Mesenchymal stem cell (in vitro differentiated cells and primary cell): ENCODE data around the gene ATP5F1A.
"Not testable (repeated sequence)": the region's sequence is repeated elsewhere in the genome, so short reads cannot be mapped to it uniquely, and the experiment has no call there.

ENCODE experiments used
- DNase-seq: peaks from one replicate; pipeline ENCODE4 v3.0.0-alpha.2; 2013
- H2AFZ ChIP-seq: one replicate; pipeline ENCODE4 v1.6.1; 2013; ENCODE audit warnings: low read depth, mild to moderate bottlenecking, control low read depth, inconsistent platforms, low read length, moderate library complexity
- H2AK5ac ChIP-seq: 2 replicates; pipeline ENCODE4 v1.6.1; 2013; ENCODE audit warnings: low read length, moderate library complexity, mild to moderate bottlenecking, inconsistent platforms; ENCODE audit not compliant: severe bottlenecking
- H2BK120ac ChIP-seq: one replicate; pipeline ENCODE4 v1.6.1; 2013; ENCODE audit warnings: low read depth, mild to moderate bottlenecking, inconsistent platforms, low read length, moderate library complexity
- H2BK12ac ChIP-seq, 2 experiments: one replicate each; pipeline ENCODE4 v1.6.1; 2013; ENCODE audit warnings: inconsistent platforms in 2 of 2, low read length in 2 of 2, mild to moderate bottlenecking in 2 of 2, moderate library complexity in 2 of 2, control low read depth in 1 of 2
- H2BK15ac ChIP-seq: one replicate; pipeline ENCODE4 v1.6.1; 2013; ENCODE audit warnings: mild to moderate bottlenecking, low read depth, inconsistent platforms; ENCODE audit not compliant: poor library complexity, severe bottlenecking
- H2BK5ac ChIP-seq: 2 replicates; pipeline ENCODE4 v1.6.1; 2013; ENCODE audit warnings: low read depth, mild to moderate bottlenecking, low read length, control low read depth, inconsistent platforms; ENCODE audit not compliant: poor library complexity, severe bottlenecking
- H3K14ac ChIP-seq, 2 experiments: one replicate each; pipeline ENCODE4 v1.6.1; 2013; ENCODE audit warnings: inconsistent platforms in 2 of 2, low read length in 2 of 2, control low read depth in 1 of 2, mild to moderate bottlenecking in 1 of 2, moderate library complexity in 1 of 2
- H3K18ac ChIP-seq, 2 experiments: one replicate each; pipeline ENCODE4 v1.6.1; 2013; ENCODE audit warnings: inconsistent platforms in 2 of 2, low read length in 2 of 2, control low read depth in 1 of 2, low read depth in 1 of 2, mild to moderate bottlenecking in 1 of 2
- H3K23ac ChIP-seq, 2 experiments: one replicate each; pipeline ENCODE4 v1.6.1; 2013; ENCODE audit warnings: inconsistent platforms in 2 of 2, low read length in 2 of 2, mild to moderate bottlenecking in 2 of 2, moderate library complexity in 2 of 2, control low read depth in 1 of 2
- H3K27ac ChIP-seq: 2 replicates; pipeline ENCODE4 v1.5.1; 2013; ENCODE audit warnings: mild to moderate bottlenecking, moderate library complexity, low read length, control low read depth, inconsistent platforms; ENCODE audit not compliant: poor library complexity, severe bottlenecking
- H3K27me3 ChIP-seq, 2 experiments: 2 replicates each; pipeline versions ENCODE4 v1.6.1 to v1.7.0; 2013; ENCODE audit warnings: low read length in 2 of 2, mild to moderate bottlenecking in 2 of 2, moderate library complexity in 2 of 2, control low read depth in 1 of 2, inconsistent platforms in 1 of 2; ENCODE audit not compliant: control insufficient read depth in 1 of 2, insufficient read depth in 1 of 2
- H3K36me3 ChIP-seq, 2 experiments: 2 replicates each; pipeline versions ENCODE4 v1.6.1 to v1.7.0; 2013; ENCODE audit warnings: low read length in 2 of 2, control low read depth in 1 of 2, inconsistent platforms in 1 of 2, low read depth in 1 of 2, mild to moderate bottlenecking in 1 of 2; ENCODE audit not compliant: insufficient read depth in 2 of 2, control insufficient read depth in 1 of 2
- H3K4ac ChIP-seq, 2 experiments: one replicate each; pipeline ENCODE4 v1.6.1; 2013; ENCODE audit warnings: inconsistent platforms in 2 of 2, low read length in 2 of 2, mild to moderate bottlenecking in 2 of 2, moderate library complexity in 2 of 2, control low read depth in 1 of 2, low read depth in 1 of 2
- H3K4me1 ChIP-seq: 2 replicates; pipeline ENCODE4 v1.6.1; 2013; ENCODE audit warnings: low read depth, low read length, control low read depth; ENCODE audit not compliant: control insufficient read depth, insufficient read depth
- H3K4me2 ChIP-seq: 2 replicates; pipeline ENCODE4 v1.6.1; 2013; ENCODE audit warnings: low read length, mild to moderate bottlenecking, inconsistent platforms; ENCODE audit not compliant: poor library complexity, severe bottlenecking
- H3K4me3 ChIP-seq, 2 experiments: 2 replicates each; pipeline versions ENCODE4 v1.5.1 to v1.7.0; 2013; ENCODE audit warnings: low read length in 2 of 2, mild to moderate bottlenecking in 2 of 2, control low read depth in 1 of 2, low read depth in 1 of 2; ENCODE audit not compliant: insufficient read depth in 1 of 2
- H3K79me1 ChIP-seq: replicated peaks from 2 replicates; pipeline ENCODE4 v1.6.1; 2013; ENCODE audit warnings: mild to moderate bottlenecking, control low read depth, low read length, inconsistent platforms; ENCODE audit not compliant: poor library complexity, severe bottlenecking
- H3K9ac ChIP-seq: 2 replicates; pipeline ENCODE4 v1.7.0; 2013; ENCODE audit warnings: mild to moderate bottlenecking, low read length, moderate library complexity
- H3K9me3 ChIP-seq: 2 replicates; pipeline ENCODE4 v1.7.0; 2013; ENCODE audit warnings: mild to moderate bottlenecking, low read length; ENCODE audit not compliant: control insufficient read depth
- H4K8ac ChIP-seq: one replicate; pipeline ENCODE4 v1.6.1; 2013; ENCODE audit warnings: inconsistent platforms, mild to moderate bottlenecking, low read length, moderate library complexity
- H4K91ac ChIP-seq: one replicate; pipeline ENCODE4 v1.6.1; 2013; ENCODE audit warnings: mild to moderate bottlenecking, low read length, inconsistent platforms
- WGBS: methylation state at CpG from one replicate; pipeline ENCODE4 v1.1.7; 2013; ENCODE audit warnings: mixed read lengths; 5-methylcytosine and 5-hydroxymethylcytosine counted together

Gene ATP5F1A

GRCh38 chr18:46047369-46047768 lies 50.7 kb downstream of the ATP5F1A start:
- Histone ChIP-seq H3K79me1 (peaks cover 13% of the 10 kb centered on the region), H3K4me1 (peaks cover 12% of the 10 kb centered on the region)
- not testable (repeated sequence) for H3K9me3 ChIP-seq, H3K9ac ChIP-seq, H2BK12ac ChIP-seq, H3K4me3 ChIP-seq, H4K8ac ChIP-seq, H2BK5ac ChIP-seq, H3K36me3 ChIP-seq, H2BK120ac ChIP-seq, H2BK15ac ChIP-seq, H2AK5ac ChIP-seq, H3K14ac ChIP-seq, DNase-seq, H4K91ac ChIP-seq, H3K23ac ChIP-seq, H2AFZ ChIP-seq, H3K18ac ChIP-seq, H3K4ac ChIP-seq, H3K4me2 ChIP-seq, H3K27ac ChIP-seq, H3K27me3 ChIP-seq
- WGBS = 98% methylated on average over 8 of the region's 13 CpGs

GRCh38 chr18:46046688-46047087 lies 51.4 kb downstream of the ATP5F1A start:
- Histone ChIP-seq H2BK15ac (no peak overlapping the region), H2BK5ac (no peak overlapping the region)
- 95% methylated on average over 2 of the region's 2 CpGs for WGBS

GRCh38 chr18:46046126-46046525 lies 52.0 kb downstream of the ATP5F1A start:
- Histone ChIP-seq H3K14ac (no peak overlapping the region), H3K18ac (no peak overlapping the region)
- WGBS = 98% methylated on average over 6 of the region's 6 CpGs

More at GRCh38 chr18:46046688-46047087, 51.4 kb downstream of the ATP5F1A start:
- no peak overlapping the region for H3K23ac ChIP-seq
- H3K4me3 ChIP-seq = no peak overlapping the region
- peaks cover 9% of the 10 kb centered on the region for H3K4me1 ChIP-seq
- H3K14ac ChIP-seq = no peak overlapping the region
- H3K36me3 ChIP-seq = peaks cover 0 to 3% of the 10 kb centered on the region in 2 experiments
- H2AFZ ChIP-seq = no peak overlapping the region
- no peak overlapping the region for H2AK5ac ChIP-seq
- no peak overlapping the region for H2BK12ac ChIP-seq
- H4K8ac ChIP-seq = no peak overlapping the region
- H3K9me3 ChIP-seq = no peaks in the 10 kb centered on the region
- no peak overlapping the region for H4K91ac ChIP-seq
- H3K27me3 ChIP-seq = no peaks in the 10 kb centered on the region
- no peak overlapping the region for H2BK120ac ChIP-seq
- H3K4ac ChIP-seq = no peak overlapping the region
- H3K18ac ChIP-seq = no peak overlapping the region
- peaks cover 15% of the 10 kb centered on the region for H3K79me1 ChIP-seq
- no peak overlapping the region for H3K9ac ChIP-seq
- no peak overlapping the region for H3K4me2 ChIP-seq
- H3K27ac ChIP-seq = no peak overlapping the region
- no peak for DNase-seq

GRCh38 chr18:46042571-46043123 lies 55.4 kb downstream of the ATP5F1A start:
- Histone ChIP-seq H3K4me1 (peaks cover 6% of the 10 kb centered on the region), H3K9ac (no peak overlapping the region), H2BK5ac (peak overlapping the region; percentile 3), H2AFZ (no peak overlapping the region), H3K27me3 (no peaks in the 10 kb centered on the region), H2BK120ac (no peak overlapping the region), H4K91ac (no peak overlapping the region), H2BK12ac (no peak overlapping the region), H3K14ac (no peak overlapping the region), H3K9me3 (no peaks in the 10 kb centered on the region), H3K18ac (no peak overlapping the region), H3K27ac (no peak overlapping the region), H3K4me2 (no peak overlapping the region), H2BK15ac (no peak overlapping the region), H3K79me1 (peaks cover 21% of the 10 kb centered on the region), H3K36me3 (peaks cover 7 to 14% of the 10 kb centered on the region in 2 experiments), H3K4ac (no peak overlapping the region), H4K8ac (no peak overlapping the region), H2AK5ac (no peak overlapping the region), H3K23ac (no peak overlapping the region), H3K4me3 (no peak overlapping the region)
- 69% methylated on average over 2 of the region's 3 CpGs for WGBS
- peak; percentile 43 for DNase-seq

More at GRCh38 chr18:46046126-46046525, 52.0 kb downstream of the ATP5F1A start:
- Histone ChIP-seq H3K4me3 (no peak overlapping the region), H3K4me1 (peaks cover 8% of the 10 kb centered on the region), H2AFZ (no peak overlapping the region), H3K79me1 (peaks cover 18% of the 10 kb centered on the region), H4K8ac (no peak overlapping the region), H3K4ac (no peak overlapping the region), H3K9ac (no peak overlapping the region), H2BK5ac (no peak overlapping the region), H3K36me3 (peaks cover 0 to 3% of the 10 kb centered on the region in 2 experiments), H3K23ac (no peak overlapping the region), H3K4me2 (no peak overlapping the region), H4K91ac (no peak overlapping the region), H2AK5ac (no peak overlapping the region), H3K27ac (no peak overlapping the region), H3K9me3 (no peaks in the 10 kb centered on the region), H3K27me3 (no peaks in the 10 kb centered on the region), H2BK12ac (no peak overlapping the region), H2BK120ac (no peak overlapping the region), H2BK15ac (no peak overlapping the region)
- no peak for DNase-seq
